HepG2 (cell line): ENCODE data around the gene KXD1. TPM values are rescaled to one million over a fixed set of nuclear protein-coding genes. Genes with fewer than 3 reads are reported as not detected.

Experiments used
- CBX1 ChIP-seq: IDR thresholded peaks from one replicate; pipeline ENCODE4 v1.6.1; 2016; ENCODE audit warnings: antibody characterized with exemption, low read depth
- HMGA1 ChIP-seq: sonication (generic); formaldehyde crosslinking; conservative IDR thresholded peaks from 2 replicates; pipeline ENCODE4 v1.4.0; 2020; ENCODE audit warnings: missing genetic modification reagents
- KLF16 ChIP-seq, 2 experiments: sonication (generic) in 1 of 2; formaldehyde crosslinking in 1 of 2; IDR thresholded peaks; 2 replicates each; pipeline versions ENCODE4 v1.6.1 to v1.8.0; 2016 to 2023; ENCODE audit warnings: missing genetic modification reagents in 2 of 2, missing compliant biosample characterization in 1 of 2
- NFYC ChIP-seq: IDR thresholded peaks from 2 replicates; pipeline ENCODE4 v1.6.1; 2016; ENCODE audit warnings: missing genetic modification reagents, missing compliant biosample characterization
- PATZ1 ChIP-seq: sonication (generic); formaldehyde crosslinking; IDR thresholded peaks from 2 replicates; pipeline ENCODE4 v1.4.0; 2020; ENCODE audit warnings: missing genetic modification reagents
- PBX2 ChIP-seq: IDR thresholded peaks from 2 replicates; pipeline ENCODE4 v1.6.1; 2016; ENCODE audit warnings: control low read depth
- PREB ChIP-seq: sonication (generic); formaldehyde crosslinking; IDR thresholded peaks from 2 replicates; pipeline ENCODE4 v1.4.0; 2020; ENCODE audit warnings: missing genetic modification reagents
- RBFOX2 ChIP-seq: fragments of 200-400 bp; formaldehyde crosslinking; IDR thresholded peaks from 2 replicates; pipeline ENCODE4 v1.6.1; 2017; ENCODE audit warnings: low read depth, mild to moderate bottlenecking, low read length
- SP5 ChIP-seq: IDR thresholded peaks from 2 replicates; pipeline ENCODE4 v1.6.1; 2016; ENCODE audit warnings: low read depth, borderline replicate concordance
- ZBTB20 ChIP-seq: sonication (generic); formaldehyde crosslinking; IDR thresholded peaks from 2 replicates; pipeline ENCODE4 v1.8.1; 2023; ENCODE audit warnings: missing genetic modification reagents, low read depth, mild to moderate bottlenecking, borderline replicate concordance
- ZSCAN9 ChIP-seq: IDR thresholded peaks from 2 replicates; pipeline ENCODE4 v1.6.1; 2016; ENCODE audit warnings: borderline replicate concordance
- polyA plus RNA-seq, 8 experiments: library from polyadenylated mRNA; depleted of rRNA in 3 of 8; stranded (reverse) in 7 of 8; unstranded in 1 of 8; fragments of >200 nt; fragmentation: Illumina TruSeq in 4 of 8; extraction: Trizol in 4 of 8; gene quantifications; 2 replicates each; pipeline versions ENCODE4 v1.2.1 to v1.2.3, GENCODE V29; 2011 to 2016; ENCODE audit warnings: low read depth in 4 of 8, missing spikeins in 1 of 8, mixed read lengths in 1 of 8; ENCODE audit not compliant: insufficient read depth in 1 of 8
- total RNA-seq, 5 experiments: library from RNA; depleted of rRNA; stranded (reverse); fragments of >200 nt; fragmentation: Illumina TruSeq; extraction: Trizol; gene quantifications; 2 replicates each; pipeline ENCODE4 v1.2.3, GENCODE V29; 2016; ENCODE audit warnings: low read depth in 1 of 5
- TF ChIP-seq, protein P1 (sequence below): sonication (generic); formaldehyde crosslinking; IDR thresholded peaks from 2 replicates; pipeline ENCODE4 v1.5.1; 2020; ENCODE audit warnings: mild to moderate bottlenecking, missing genetic modification reagents, moderate library complexity
- TF ChIP-seq, protein P2 (sequence below): sonication (generic); formaldehyde crosslinking; IDR thresholded peaks from 2 replicates; pipeline ENCODE4 v1.8.1; 2023; ENCODE audit warnings: missing genetic modification reagents, inconsistent platforms, borderline replicate concordance
- TF ChIP-seq, protein P3 (sequence below): sonication (generic); formaldehyde crosslinking; conservative IDR thresholded peaks from 2 replicates; pipeline ENCODE4 v1.4.0; 2020; ENCODE audit warnings: mild to moderate bottlenecking, missing genetic modification reagents, moderate library complexity

Gene KXD1
- total and polyA plus RNA-seq, 2 of the 13 experiments (the other 11 are each of a cell fraction or from before 2014, with no cell fraction given): 44.6 to 143 TPM

DNA sequence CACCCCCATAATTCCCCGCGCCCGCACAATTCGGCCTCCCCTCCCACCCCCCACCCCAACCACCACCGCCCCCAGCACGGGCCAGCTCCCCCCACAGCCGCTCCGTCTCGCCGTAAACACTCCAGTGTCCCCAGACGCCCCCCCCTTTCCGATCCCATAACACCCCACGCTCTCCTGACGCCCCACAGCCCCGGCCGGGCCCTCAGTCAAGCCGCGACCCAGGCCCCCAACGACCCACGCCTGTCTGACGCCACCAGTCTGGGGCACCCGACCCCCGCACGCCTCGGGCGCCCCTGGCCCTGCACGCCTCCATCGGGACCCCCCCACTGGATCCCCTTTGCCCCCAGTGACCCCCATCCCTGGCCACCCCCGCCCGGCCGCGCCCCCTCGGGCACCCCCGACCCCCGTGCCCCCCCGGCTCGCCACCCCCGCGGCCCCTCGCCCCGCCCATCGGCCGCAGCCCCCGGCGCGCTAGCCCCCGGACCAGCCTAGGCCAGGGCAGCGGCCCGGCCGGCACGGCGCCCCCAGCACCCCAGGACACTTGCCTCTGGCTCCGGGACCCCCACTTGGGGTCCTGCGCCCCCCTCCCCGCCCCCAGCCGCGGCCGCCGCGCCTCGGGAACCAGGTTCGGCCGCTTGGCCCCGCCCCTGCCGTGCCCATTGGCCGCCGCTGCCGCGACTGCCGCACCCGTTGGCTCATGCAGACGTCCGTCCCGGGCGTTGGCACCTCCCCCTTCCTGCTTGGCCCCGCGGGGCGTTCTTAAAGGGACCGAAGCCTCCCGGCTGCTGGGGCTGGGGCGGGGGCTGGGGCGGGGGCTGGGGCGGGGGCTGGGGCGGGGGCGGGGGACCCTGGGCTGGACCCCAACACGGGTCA is 14.5 kb upstream of the KXD1 start, which contains the start of gene FKBP8 (continued):
- TF ChIP-seq, protein P1, sequence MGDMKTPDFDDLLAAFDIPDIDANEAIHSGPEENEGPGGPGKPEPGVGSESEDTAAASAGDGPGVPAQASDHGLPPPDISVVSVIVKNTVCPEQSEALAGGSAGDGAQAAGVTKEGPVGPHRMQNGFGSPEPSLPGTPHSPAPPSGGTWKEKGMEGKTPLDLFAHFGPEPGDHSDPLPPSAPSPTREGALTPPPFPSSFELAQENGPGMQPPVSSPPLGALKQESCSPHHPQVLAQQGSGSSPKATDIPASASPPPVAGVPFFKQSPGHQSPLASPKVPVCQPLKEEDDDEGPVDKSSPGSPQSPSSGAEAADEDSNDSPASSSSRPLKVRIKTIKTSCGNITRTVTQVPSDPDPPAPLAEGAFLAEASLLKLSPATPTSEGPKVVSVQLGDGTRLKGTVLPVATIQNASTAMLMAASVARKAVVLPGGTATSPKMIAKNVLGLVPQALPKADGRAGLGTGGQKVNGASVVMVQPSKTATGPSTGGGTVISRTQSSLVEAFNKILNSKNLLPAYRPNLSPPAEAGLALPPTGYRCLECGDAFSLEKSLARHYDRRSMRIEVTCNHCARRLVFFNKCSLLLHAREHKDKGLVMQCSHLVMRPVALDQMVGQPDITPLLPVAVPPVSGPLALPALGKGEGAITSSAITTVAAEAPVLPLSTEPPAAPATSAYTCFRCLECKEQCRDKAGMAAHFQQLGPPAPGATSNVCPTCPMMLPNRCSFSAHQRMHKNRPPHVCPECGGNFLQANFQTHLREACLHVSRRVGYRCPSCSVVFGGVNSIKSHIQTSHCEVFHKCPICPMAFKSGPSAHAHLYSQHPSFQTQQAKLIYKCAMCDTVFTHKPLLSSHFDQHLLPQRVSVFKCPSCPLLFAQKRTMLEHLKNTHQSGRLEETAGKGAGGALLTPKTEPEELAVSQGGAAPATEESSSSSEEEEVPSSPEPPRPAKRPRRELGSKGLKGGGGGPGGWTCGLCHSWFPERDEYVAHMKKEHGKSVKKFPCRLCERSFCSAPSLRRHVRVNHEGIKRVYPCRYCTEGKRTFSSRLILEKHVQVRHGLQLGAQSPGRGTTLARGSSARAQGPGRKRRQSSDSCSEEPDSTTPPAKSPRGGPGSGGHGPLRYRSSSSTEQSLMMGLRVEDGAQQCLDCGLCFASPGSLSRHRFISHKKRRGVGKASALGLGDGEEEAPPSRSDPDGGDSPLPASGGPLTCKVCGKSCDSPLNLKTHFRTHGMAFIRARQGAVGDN (CRISPR knock-in tag): peak; percentile 9; the same call in 1 of the 2 replicates
- TF ChIP-seq PATZ1 (CRISPR knock-in tag): peak; percentile 22
- peak; percentile 22 for TF ChIP-seq CBX1
- TF ChIP-seq, protein P2, sequence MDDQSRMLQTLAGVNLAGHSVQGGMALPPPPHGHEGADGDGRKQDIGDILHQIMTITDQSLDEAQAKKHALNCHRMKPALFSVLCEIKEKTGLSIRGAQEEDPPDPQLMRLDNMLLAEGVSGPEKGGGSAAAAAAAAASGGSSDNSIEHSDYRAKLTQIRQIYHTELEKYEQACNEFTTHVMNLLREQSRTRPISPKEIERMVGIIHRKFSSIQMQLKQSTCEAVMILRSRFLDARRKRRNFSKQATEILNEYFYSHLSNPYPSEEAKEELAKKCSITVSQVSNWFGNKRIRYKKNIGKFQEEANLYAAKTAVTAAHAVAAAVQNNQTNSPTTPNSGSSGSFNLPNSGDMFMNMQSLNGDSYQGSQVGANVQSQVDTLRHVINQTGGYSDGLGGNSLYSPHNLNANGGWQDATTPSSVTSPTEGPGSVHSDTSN: peak; percentile 79; the same call in 1 of the 2 replicates
- peak; percentile 88 for TF ChIP-seq NFYC (CRISPR knock-in tag)
- TF ChIP-seq ZBTB20: no peak
- no peak for TF ChIP-seq KLF16 (CRISPR knock-in tag; IDR thresholded peaks at IDR 0.05)
- TF ChIP-seq ZSCAN9 (CRISPR knock-in tag): no peak
- no peak for TF ChIP-seq HMGA1 (CRISPR knock-in tag)
- TF ChIP-seq, protein P3, sequence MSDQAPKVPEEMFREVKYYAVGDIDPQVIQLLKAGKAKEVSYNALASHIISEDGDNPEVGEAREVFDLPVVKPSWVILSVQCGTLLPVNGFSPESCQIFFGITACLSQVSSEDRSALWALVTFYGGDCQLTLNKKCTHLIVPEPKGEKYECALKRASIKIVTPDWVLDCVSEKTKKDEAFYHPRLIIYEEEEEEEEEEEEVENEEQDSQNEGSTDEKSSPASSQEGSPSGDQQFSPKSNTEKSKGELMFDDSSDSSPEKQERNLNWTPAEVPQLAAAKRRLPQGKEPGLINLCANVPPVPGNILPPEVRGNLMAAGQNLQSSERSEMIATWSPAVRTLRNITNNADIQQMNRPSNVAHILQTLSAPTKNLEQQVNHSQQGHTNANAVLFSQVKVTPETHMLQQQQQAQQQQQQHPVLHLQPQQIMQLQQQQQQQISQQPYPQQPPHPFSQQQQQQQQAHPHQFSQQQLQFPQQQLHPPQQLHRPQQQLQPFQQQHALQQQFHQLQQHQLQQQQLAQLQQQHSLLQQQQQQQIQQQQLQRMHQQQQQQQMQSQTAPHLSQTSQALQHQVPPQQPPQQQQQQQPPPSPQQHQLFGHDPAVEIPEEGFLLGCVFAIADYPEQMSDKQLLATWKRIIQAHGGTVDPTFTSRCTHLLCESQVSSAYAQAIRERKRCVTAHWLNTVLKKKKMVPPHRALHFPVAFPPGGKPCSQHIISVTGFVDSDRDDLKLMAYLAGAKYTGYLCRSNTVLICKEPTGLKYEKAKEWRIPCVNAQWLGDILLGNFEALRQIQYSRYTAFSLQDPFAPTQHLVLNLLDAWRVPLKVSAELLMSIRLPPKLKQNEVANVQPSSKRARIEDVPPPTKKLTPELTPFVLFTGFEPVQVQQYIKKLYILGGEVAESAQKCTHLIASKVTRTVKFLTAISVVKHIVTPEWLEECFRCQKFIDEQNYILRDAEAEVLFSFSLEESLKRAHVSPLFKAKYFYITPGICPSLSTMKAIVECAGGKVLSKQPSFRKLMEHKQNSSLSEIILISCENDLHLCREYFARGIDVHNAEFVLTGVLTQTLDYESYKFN (CRISPR knock-in tag): no peak
- TF ChIP-seq PBX2: peak; percentile 88
- TF ChIP-seq PREB (CRISPR knock-in tag): no peak
- TF ChIP-seq RBFOX2: peak; percentile 40
- TF ChIP-seq SP5 (CRISPR knock-in tag): 0 out of 2 replicates have a peak, but pooled peaks have one; percentile 19
